A673 (cell line): ENCODE measurements around the gene ST3GAL6.

Source experiments
- CTCF ChIP-seq: fragments of 300-800, 200-600 bp; sonication (generic); conservative IDR thresholded peaks from 2 replicates; pipeline ENCODE4 v1.5.1; 2017; ENCODE audit warnings: low read depth, mild to moderate bottlenecking, antibody characterized with exemption, low read length, moderate library complexity, mixed read lengths
- EZH2 ChIP-seq: fragments of 200-600 bp; sonication (generic); IDR thresholded peaks from 2 replicates; pipeline ENCODE4 v1.6.1; 2017; ENCODE audit warnings: borderline replicate concordance, low read depth, mild to moderate bottlenecking, mixed read lengths, antibody characterized with exemption, low read length; ENCODE audit not compliant: poor library complexity, severe bottlenecking

- TF ChIP-seq CTCF (no peak), EZH2 (no peak)
Measured at GRCh38 chr3:98807561-98807960, 44.4 kb downstream of the ST3GAL6 start.
